HepG2 (cell line): ENCODE measurements around the gene ARX. TPM values are rescaled to one million over a fixed set of nuclear protein-coding genes. Genes with fewer than 3 reads are reported as not detected.

Experiments
- ATAC-seq: fragments of 200-7000 bp; cut with Tn5 transposase; 3 replicates; pipeline ENCODE4 v1.9.1; 2020; ENCODE audit warnings: mild to moderate bottlenecking, moderate library complexity
- BruUV-seq: library from RNA; stranded (reverse); fragments of 400-500 nt; replicated peaks from 2 replicates; lab custom pipeline; 2021; lab: Mats Ljungman, UMichigan
- CTCF ChIA-PET: fragments of 300-600 bp; formaldehyde crosslinking; extraction: SDS; loops from one replicate; lab custom pipeline; 2021; ENCODE audit warnings: low total read pairs, inconsistent platforms, low intra/inter-chr PET ratio; lab: Yijun Ruan, JAX
- POLR2A ChIA-PET: fragments of 350-600 bp; sonication (Branson Sonifier 250); formaldehyde crosslinking; loops from one replicate; lab custom pipeline; 2020; ENCODE audit warnings: antibody characterized with exemption, inconsistent platforms; lab: Yijun Ruan, JAX
- DNase-seq: peaks from one replicate; pipeline ENCODE4 v3.0.0-alpha.2; 2015; ENCODE audit warnings: low spot score
- FAIRE-seq: peaks from 3 replicates; lab custom pipeline; 2011; peaks lifted over from hg19 to GRCh38; lab: Jason Lieb, UNC
- H2AFZ ChIP-seq: one replicate; pipeline ENCODE4 v1.6.1; 2011; ENCODE audit warnings: low read length, inconsistent platforms
- H3K27ac ChIP-seq: fragments of 300-600 bp; 3 replicates; pipeline ENCODE4 v1.8.0; 2011; ENCODE audit warnings: mixed run types, mild to moderate bottlenecking, mixed read lengths, low read length, inconsistent platforms; ENCODE audit not compliant: insufficient read depth; ENCODE audit errors: extremely low read length
- H3K27me3 ChIP-seq, 2 experiments: fragments of 200-600 bp in 1 of 2; 2 replicates in 1 of 2; 3 replicates in 1 of 2; pipeline versions ENCODE4 v1.6.0 to v1.8.0; 2011; ENCODE audit warnings: low read length in 2 of 2, mild to moderate bottlenecking in 2 of 2, moderate library complexity in 2 of 2, inconsistent platforms in 1 of 2; ENCODE audit not compliant: insufficient read depth in 2 of 2, control insufficient read depth in 1 of 2
- H3K36me3 ChIP-seq, 2 experiments: fragments of 200-600 bp in 1 of 2; replicated peaks in 1 of 2; 2 replicates in 1 of 2; 3 replicates in 1 of 2; pipeline versions ENCODE4 v1.5.1 to v1.8.0; 2011; ENCODE audit warnings: low read length in 2 of 2, inconsistent platforms in 1 of 2; ENCODE audit not compliant: insufficient read depth in 2 of 2, control insufficient read depth in 1 of 2
- H3K4me1 ChIP-seq: 2 replicates; pipeline ENCODE4 v1.5.1; 2012; ENCODE audit warnings: low read length, inconsistent platforms; ENCODE audit not compliant: insufficient read depth
- H3K4me2 ChIP-seq: 2 replicates; pipeline ENCODE4 v1.6.0; 2011; ENCODE audit warnings: low read depth, low read length, inconsistent platforms
- H3K4me3 ChIP-seq, 3 experiments: fragments of 200-600 bp in 1 of 3; sonication (generic), shearing (Covaris generic) in 1 of 3; replicated peaks in 1 of 3; 2 replicates each; pipeline ENCODE4 v1.5.1; 2011 to 2016; ENCODE audit warnings: low read length in 3 of 3, inconsistent platforms in 2 of 3, low read depth in 2 of 3, mild to moderate bottlenecking in 2 of 3, control low read depth in 1 of 3, mixed read lengths in 1 of 3; ENCODE audit not compliant: insufficient read depth in 1 of 3
- H3K79me2 ChIP-seq: one replicate; pipeline ENCODE4 v1.6.1; 2011; ENCODE audit warnings: low read length, inconsistent platforms; ENCODE audit not compliant: insufficient read depth
- H3K9ac ChIP-seq: 2 replicates; pipeline ENCODE4 v1.6.0; 2011; ENCODE audit warnings: mild to moderate bottlenecking, low read depth, low read length, inconsistent platforms; ENCODE audit not compliant: insufficient read depth
- H3K9me3 ChIP-seq: 2 replicates; pipeline ENCODE4 v1.5.1; 2012; ENCODE audit warnings: mild to moderate bottlenecking, low read length
- H4K20me1 ChIP-seq: 2 replicates; pipeline ENCODE4 v1.6.0; 2011; ENCODE audit warnings: inconsistent platforms, mild to moderate bottlenecking, low read length, moderate library complexity; ENCODE audit not compliant: insufficient read depth
- HNF4G ChIP-seq, 2 experiments: sonication (generic) in 1 of 2; formaldehyde crosslinking in 1 of 2; IDR thresholded peaks; 2 replicates each; pipeline versions ENCODE4 v1.4.0 to v1.6.1; 2011 to 2020; ENCODE audit warnings: borderline replicate concordance in 2 of 2, low read depth in 2 of 2, mild to moderate bottlenecking in 2 of 2, low read length in 1 of 2, missing genetic modification reagents in 1 of 2, moderate library complexity in 1 of 2
- SIX4 ChIP-seq: sonication (generic); formaldehyde crosslinking; IDR thresholded peaks from 2 replicates; pipeline ENCODE4 v1.4.0; 2020; ENCODE audit warnings: missing genetic modification reagents
- SMC3 ChIP-seq: IDR thresholded peaks from 2 replicates; pipeline ENCODE4 v1.6.1; 2011; ENCODE audit warnings: low read length, improper control_type of control experiment
- SYNCRIP ChIP-seq: fragments of 200-400 bp; formaldehyde crosslinking; IDR thresholded peaks from 2 replicates; pipeline ENCODE4 v1.6.1; 2018; ENCODE audit warnings: mild to moderate bottlenecking, low read depth, low read length; ENCODE audit not compliant: insufficient read depth
- ZC3H13 ChIP-seq: sonication (generic); formaldehyde crosslinking; IDR thresholded peaks from 2 replicates; pipeline ENCODE4 v1.8.1; 2023; ENCODE audit warnings: mild to moderate bottlenecking, missing genetic modification reagents, moderate library complexity
- ZNF234 ChIP-seq: sonication (generic); formaldehyde crosslinking; conservative IDR thresholded peaks from 2 replicates; pipeline ENCODE4 v1.5.1; 2020; ENCODE audit warnings: mild to moderate bottlenecking, missing genetic modification reagents
- ZNF546 ChIP-seq: sonication (generic); formaldehyde crosslinking; conservative IDR thresholded peaks from 2 replicates; pipeline ENCODE4 v1.8.1; 2023; ENCODE audit warnings: mild to moderate bottlenecking, missing genetic modification reagents
- ZNF615 ChIP-seq: sonication (generic); formaldehyde crosslinking; IDR thresholded peaks from 2 replicates; pipeline ENCODE4 v1.5.0; 2020; ENCODE audit warnings: mild to moderate bottlenecking, missing genetic modification reagents, borderline replicate concordance
- ZNF678 ChIP-seq: sonication (generic); formaldehyde crosslinking; IDR thresholded peaks from 2 replicates; pipeline ENCODE4 v1.4.0; 2020; ENCODE audit warnings: mild to moderate bottlenecking, missing genetic modification reagents
- ZSCAN5A ChIP-seq: sonication (generic); formaldehyde crosslinking; IDR thresholded peaks from 2 replicates; pipeline ENCODE4 v1.8.0; 2022; ENCODE audit warnings: mild to moderate bottlenecking, missing genetic modification reagents, borderline replicate concordance
- WGBS: methylation state at CpG from one replicate; pipeline ENCODE4 v1.1.6; 2017; ENCODE audit warnings: low lambda C conversion rate; 5-methylcytosine and 5-hydroxymethylcytosine counted together
- in situ Hi-C: cut with HindIII; loops from 2 replicates; pipeline ENCODE4 v1.10.0; 2017; ENCODE audit warnings: low pct_unique_long_range_greater_than_20kb; ENCODE audit not compliant: extremely low pct_ligation_motif_present
- intact Hi-C: fragments of 100-400 bp; cut with micrococcal nuclease; formaldehyde crosslinking; loops from one replicate; pipeline ENCODE4 v1.10.0; 2022; ENCODE audit not compliant: unreplicated experiment
- polyA plus RNA-seq, 8 experiments: library from polyadenylated mRNA; depleted of rRNA in 3 of 8; stranded (reverse) in 7 of 8; unstranded in 1 of 8; fragments of >200 nt; fragmentation: Illumina TruSeq in 4 of 8; extraction: Trizol in 4 of 8; gene quantifications; 2 replicates each; pipeline versions ENCODE4 v1.2.1 to v1.2.3, GENCODE V29; 2011 to 2016; ENCODE audit warnings: low read depth in 4 of 8, missing spikeins in 1 of 8, mixed read lengths in 1 of 8; ENCODE audit not compliant: insufficient read depth in 1 of 8
- total RNA-seq, 5 experiments: library from RNA; depleted of rRNA; stranded (reverse); fragments of >200 nt; fragmentation: Illumina TruSeq; extraction: Trizol; gene quantifications; 2 replicates each; pipeline ENCODE4 v1.2.3, GENCODE V29; 2016; ENCODE audit warnings: low read depth in 1 of 5
- TF ChIP-seq, protein P1 (sequence below): IDR thresholded peaks from 2 replicates; pipeline ENCODE4 v1.6.1; 2016; ENCODE audit warnings: low read depth

ARX gene
- total and polyA plus RNA-seq, 2 of the 13 experiments (the other 11 are each of a cell fraction or from before 2014, with no cell fraction given) = not detected

GRCh38 chrX:25010784-25011588 lies 4.8 kb downstream of the ARX start:
- WGBS = 37% methylated on average over 26 of the region's 33 CpGs
- H3K4me2 ChIP-seq = no peak overlapping the region
- BruUV-seq = no TSS peak
- ATAC-seq (no peak), DNase-seq (no peak), FAIRE-seq (no peak)
- H3K9me3 ChIP-seq = no peaks in the 10 kb centered on the region
- no peak overlapping the region for H3K9ac ChIP-seq
- no peaks in the 10 kb centered on the region for H3K36me3 ChIP-seq
- intact Hi-C loops (no loop called here), in situ Hi-C loops (no loop called here)
- H3K4me3 ChIP-seq = no peak overlapping the region
- no peak for TF ChIP-seq SIX4 (CRISPR knock-in tag)
- no peaks in the 10 kb centered on the region for H3K79me2 ChIP-seq
- H2AFZ ChIP-seq = no peak overlapping the region
- peaks cover 5 to 58% of the 10 kb centered on the region in 2 experiments; a peak in 3 of 5 replicates for H3K27me3 ChIP-seq
- ChIA-PET CTCF (no interaction called here), POLR2A (no interaction called here)
- no peak overlapping the region for H3K27ac ChIP-seq
- H4K20me1 ChIP-seq = no peaks in the 10 kb centered on the region
- peaks cover 12% of the 10 kb centered on the region; the same call in 1 of the 2 replicates for H3K4me1 ChIP-seq

DNA sequence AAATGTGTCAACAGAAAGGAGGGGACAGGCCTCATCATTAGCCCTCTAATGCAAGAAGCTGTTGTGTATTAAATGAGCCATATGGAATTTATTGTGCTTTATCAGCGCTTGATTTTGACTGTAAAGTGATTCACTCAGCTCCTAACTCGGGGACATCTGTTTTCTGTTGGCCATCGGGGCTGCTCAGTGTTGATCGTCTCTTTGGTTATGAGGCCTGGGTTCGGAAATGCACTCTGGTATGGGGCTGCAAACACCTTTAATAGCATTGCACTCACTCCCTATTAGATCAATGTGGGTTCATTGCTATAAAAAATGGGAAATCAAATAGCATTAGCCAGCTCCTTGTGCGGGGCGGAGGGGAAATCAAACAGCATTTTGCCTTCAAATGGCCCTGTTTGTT lies 6.4 kb downstream of the ARX start:
- Histone ChIP-seq H2AFZ (no peak overlapping the region), H3K79me2 (no peaks in the 10 kb centered on the region), H3K27ac (no peak overlapping the region), H3K4me3 (no peak overlapping the region), H3K9ac (no peak overlapping the region), H4K20me1 (no peaks in the 10 kb centered on the region), H3K4me2 (no peak overlapping the region), H3K36me3 (no peaks in the 10 kb centered on the region), H3K4me1 (peaks cover 6% of the 10 kb centered on the region; the same call in 1 of the 2 replicates), H3K9me3 (no peaks in the 10 kb centered on the region), H3K27me3 (peaks cover 5 to 61% of the 10 kb centered on the region in 2 experiments; a peak in 3 of 5 replicates)
- no peak for FAIRE-seq
- ATAC-seq = no peak
- in situ Hi-C loops (no loop called here), intact Hi-C loops (no loop called here)
- no peak for DNase-seq
- ChIA-PET CTCF (no interaction called here), POLR2A (no interaction called here)
- 24% methylated on average over 7 of the region's 7 CpGs for WGBS
- BruUV-seq = no TSS peak
- TF ChIP-seq ZNF234 (CRISPR knock-in tag) (no peak), ZNF678 (CRISPR knock-in tag) (no peak), SMC3 (no peak), ZNF546 (CRISPR knock-in tag) (no peak), ZSCAN5A (CRISPR knock-in tag) (no peak), SYNCRIP (no peak), ZC3H13 (CRISPR knock-in tag) (no peak), ZNF615 (CRISPR knock-in tag) (no peak), HNF4G (IDR thresholded peaks at IDR 0.05; ENCODE audit: borderline replicate concordance, low read depth, low read length) (no peak), HNF4G (CRISPR knock-in tag; IDR thresholded peaks at IDR 0.05; ENCODE audit: borderline replicate concordance, low read depth) (no peak)
- TF ChIP-seq, protein P1, sequence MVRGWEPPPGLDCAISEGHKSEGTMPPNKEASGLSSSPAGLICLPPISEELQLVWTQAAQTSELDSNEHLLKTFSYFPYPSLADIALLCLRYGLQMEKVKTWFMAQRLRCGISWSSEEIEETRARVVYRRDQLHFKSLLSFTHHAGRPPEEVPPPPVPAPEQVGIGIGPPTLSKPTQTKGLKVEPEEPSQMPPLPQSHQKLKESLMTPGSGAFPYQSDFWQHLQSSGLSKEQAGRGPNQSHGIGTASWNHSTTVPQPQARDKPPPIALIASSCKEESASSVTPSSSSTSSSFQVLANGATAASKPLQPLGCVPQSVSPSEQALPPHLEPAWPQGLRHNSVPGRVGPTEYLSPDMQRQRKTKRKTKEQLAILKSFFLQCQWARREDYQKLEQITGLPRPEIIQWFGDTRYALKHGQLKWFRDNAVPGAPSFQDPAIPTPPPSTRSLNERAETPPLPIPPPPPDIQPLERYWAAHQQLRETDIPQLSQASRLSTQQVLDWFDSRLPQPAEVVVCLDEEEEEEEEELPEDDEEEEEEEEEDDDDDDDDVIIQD (CRISPR knock-in tag) = no peak
